Thyroid gland (tissue), 4 donors: ENCODE measurements around the gene KCNQ2.

ENCODE experiments used
- CTCF ChIP-seq, 6 experiments: fragments of 200-600 bp in 3 of 6; fragments of 450-650 bp in 3 of 6; sonication (generic) in 3 of 6; IDR thresholded peaks; one replicate each; pipeline ENCODE4 v1.5.1; 2016 to 2019; ENCODE audit warnings: antibody characterized with exemption in 6 of 6, mild to moderate bottlenecking in 2 of 6, inconsistent platforms in 1 of 6, moderate library complexity in 1 of 6
- POLR2A ChIP-seq, 2 donors: fragments of 450-650 bp; IDR thresholded peaks; one replicate each; pipeline ENCODE4 v1.6.1; 2017; ENCODE audit warnings: antibody characterized with exemption in 2 of 2, mild to moderate bottlenecking in 2 of 2, moderate library complexity in 1 of 2

GRCh38 chr20:63518946-63519667 is 46.7 kb upstream of the KCNQ2 start:
- TF ChIP-seq CTCF (IDR thresholded peaks at IDR 0.05) (no peak), POLR2A (IDR thresholded peaks at IDR 0.05) (no peak)
